A549 (cell line): ENCODE data around the gene ITPRIPL2. TPM values are rescaled to one million over a fixed set of nuclear protein-coding genes. Genes with fewer than 3 reads are reported as not detected.

Source experiments
- ATAC-seq, 2 experiments: fragments of 200-7000 bp in 1 of 2; fragments of >200 bp in 1 of 2; cut with Nextera tagmentation in 1 of 2; cut with Tn5 transposase in 1 of 2; 3 replicates each; pipeline versions ENCODE4 v1.8.0 to v1.9.1; 2018 to 2020; ENCODE audit warnings: mild to moderate bottlenecking in 1 of 2, moderate library complexity in 1 of 2
- CTCF ChIA-PET: fragments of 300-600 bp; sonication (Branson Sonifier 250); formaldehyde crosslinking; extraction: SDS; loops from one replicate; lab custom pipeline; 2021; ENCODE audit warnings: antibody characterized with exemption, inconsistent platforms; lab: Yijun Ruan, JAX
- POLR2A ChIA-PET: fragments of 350-600 bp; formaldehyde crosslinking; extraction: SDS; loops from one replicate; lab custom pipeline; 2021; ENCODE audit warnings: antibody characterized with exemption, inconsistent platforms; lab: Yijun Ruan, JAX
- DNase-seq, 2 experiments: peaks; one replicate each; pipeline versions ENCODE4 v3.0.0 to v3.0.0-alpha.2; 2011 to 2016; ENCODE audit warnings: low read depth in 1 of 2, low spot score in 1 of 2
- FAIRE-seq: peaks from 2 replicates; lab custom pipeline; 2011; peaks lifted over from hg19 to GRCh38; lab: Jason Lieb, UNC
- H3K27ac ChIP-seq, 2 experiments: fragments of >200 bp; sonication (Bioruptor Twin); formaldehyde crosslinking; 3 replicates each; pipeline ENCODE4 v1.5.1; 2016 to 2017
- H3K4me1 ChIP-seq: fragments of >200 bp; sonication (Bioruptor Twin); formaldehyde crosslinking; 3 replicates; pipeline ENCODE4 v1.6.1; 2016
- H3K4me2 ChIP-seq: fragments of >200 bp; sonication (Bioruptor Twin); formaldehyde crosslinking; 3 replicates; pipeline ENCODE4 v1.6.1; 2016
- H3K4me3 ChIP-seq: fragments of >200 bp; sonication (Bioruptor Twin); formaldehyde crosslinking; 3 replicates; pipeline ENCODE4 v1.5.1; 2016
- H3K9me3 ChIP-seq: fragments of >200 bp; sonication (Bioruptor Twin); formaldehyde crosslinking; 3 replicates; pipeline ENCODE4 v1.6.1; 2016
- CBX8 ChIP-seq: fragments of 200-600 bp; sonication (generic); IDR thresholded peaks from 2 replicates; pipeline ENCODE4 v1.6.1; 2016
- CEBPB ChIP-seq, 2 experiments: fragments of >200 bp in 1 of 2; sonication (Bioruptor Twin) in 1 of 2; formaldehyde crosslinking in 1 of 2; IDR thresholded peaks; 2 replicates each; pipeline ENCODE4 v1.6.1; 2012 to 2016
- FOSL2 ChIP-seq, 2 experiments: fragments of 450-650 bp in 1 of 2; fragments of >200 bp in 1 of 2; sonication (Bioruptor Twin) in 1 of 2; formaldehyde crosslinking; IDR thresholded peaks; 2 replicates each; pipeline versions ENCODE4 v1.5.0 to v1.6.1; 2016 to 2020; ENCODE audit warnings: mild to moderate bottlenecking in 1 of 2, moderate library complexity in 1 of 2
- HMGXB4 ChIP-seq: fragments of 250-450 bp; sonication (Bioruptor Pico); IDR thresholded peaks from 2 replicates; pipeline ENCODE4 v1.5.0; 2021; ENCODE audit warnings: mild to moderate bottlenecking, moderate library complexity, borderline replicate concordance
- KDM5A ChIP-seq: fragments of 200-600 bp; sonication (generic); IDR thresholded peaks from 2 replicates; pipeline ENCODE4 v1.6.1; 2016; ENCODE audit warnings: antibody characterized with exemption, mild to moderate bottlenecking
- NFE2L2 ChIP-seq: fragments of 150-350 bp; conservative IDR thresholded peaks from 2 replicates; pipeline ENCODE4 v1.6.1; 2014; ENCODE audit warnings: low read length
- NR3C1 ChIP-seq: fragments of >200 bp; sonication (Bioruptor Twin); formaldehyde crosslinking; IDR thresholded peaks from 3 replicates; pipeline ENCODE4 v1.6.1; 2017
- RAD21 ChIP-seq, 2 experiments: fragments of >200 bp in 1 of 2; sonication (Bioruptor Twin) in 1 of 2; formaldehyde crosslinking in 1 of 2; IDR thresholded peaks in 1 of 2; conservative IDR thresholded peaks in 1 of 2; 2 replicates in 1 of 2; 3 replicates in 1 of 2; pipeline ENCODE4 v1.6.1; 2012 to 2018; ENCODE audit warnings: inconsistent platforms in 1 of 2
- SMC3 ChIP-seq: fragments of >200 bp; sonication (Bioruptor Twin); formaldehyde crosslinking; IDR thresholded peaks from 3 replicates; pipeline ENCODE4 v1.6.1; 2018; ENCODE audit warnings: inconsistent platforms
- TP53 ChIP-seq: fragments of 250-450 bp; sonication (Bioruptor Pico); IDR thresholded peaks from 2 replicates; pipeline ENCODE4 v1.5.0; 2021; ENCODE audit warnings: mild to moderate bottlenecking, moderate library complexity
- whole genome bisulfite sequencing: methylation state at CpG from one replicate; pipeline ENCODE4 v1.1.6; 2017; ENCODE audit errors: missing lambda C conversion rate; 5-methylcytosine and 5-hydroxymethylcytosine counted together
- polyA plus RNA-seq, 4 experiments: library from polyadenylated mRNA; depleted of rRNA in 3 of 4; stranded (reverse); fragments of >200 nt; fragmentation: RNase III in 1 of 4; extraction: RNeasy Plus Mini Kit Qiagen cat#74134 plus additional on column Dnase treatment in 1 of 4; gene quantifications; 2 replicates in 3 of 4; 3 replicates in 1 of 4; pipeline ENCODE4 v1.2.3, GENCODE V29; 2011 to 2017
- TF ChIP-seq, protein P1 (sequence below): fragments of >200 bp; sonication (Bioruptor Twin); formaldehyde crosslinking; IDR thresholded peaks from 3 replicates; pipeline ENCODE4 v1.5.1; 2016
- TF ChIP-seq, protein P2 (sequence below): fragments of 450-650 bp; IDR thresholded peaks from 2 replicates; pipeline ENCODE4 v1.6.1; 2014; ENCODE audit warnings: antibody characterized with exemption

The ITPRIPL2 gene
- polyA plus RNA-seq, 2 of the 4 experiments (the other 2 are of a cell fraction) = 15.5 to 17.5 TPM

- no peak for TF ChIP-seq FOSL2 (IDR thresholded peaks at IDR 0.05)
- TF ChIP-seq FOSL2 (CRISPR knock-in tag; IDR thresholded peaks at IDR 0.05) = peak; percentile 69
- TF ChIP-seq, all 56 proteins: peak for 19
Observed at GRCh38 chr16:19067349-19068236, 46.2 kb upstream of the ITPRIPL2 start, which contains the start of gene COQ7 (continued).

DNA sequence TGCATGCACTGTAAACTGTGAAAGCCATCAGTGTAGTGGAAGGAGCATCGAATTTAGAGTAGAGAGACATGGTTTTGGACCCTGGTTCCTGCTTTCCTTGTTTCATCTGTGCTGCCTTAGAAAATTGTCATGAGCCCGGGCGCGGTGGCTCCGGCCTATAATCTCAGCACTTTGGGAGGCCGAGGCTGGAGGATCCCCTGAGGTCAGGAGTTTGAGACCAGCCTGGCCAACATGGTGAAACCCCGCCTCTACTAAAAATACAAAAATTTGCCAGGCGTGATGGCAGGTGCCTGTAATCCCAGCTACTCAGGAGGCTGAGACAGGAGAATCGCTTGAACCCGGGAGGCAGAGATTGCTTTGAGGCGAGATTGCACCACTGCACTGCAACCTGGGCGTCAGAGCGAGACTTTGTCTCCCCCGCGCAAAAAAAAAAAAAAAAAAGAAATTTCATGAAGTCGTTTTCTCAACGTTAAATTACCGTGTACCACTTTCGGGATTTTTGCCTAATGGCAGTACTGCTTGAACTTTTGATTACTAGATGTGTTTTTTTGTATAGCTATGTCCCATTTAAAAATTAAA lies 45.4 kb upstream of the ITPRIPL2 start:
- WGBS = 40% methylated on average over 19 of the region's 19 CpGs
- TF ChIP-seq HMGXB4 (CRISPR knock-in tag) (0 out of 2 replicates have a peak, but pooled peaks have one; percentile 5), CBX8 (no peak), KDM5A (0 out of 2 replicates have a peak, but pooled peaks have one; percentile 17)
- ATAC-seq (no peak), DNase-seq (no peak), FAIRE-seq (no peak)
- Histone ChIP-seq H3K9me3 (no peaks in the 10 kb centered on the region), H3K4me2 (peak overlapping the region; percentile 73), H3K4me3 (peak overlapping the region; percentile 63), H3K4me1 (peaks cover 12% of the 10 kb centered on the region; the same call in 2 of the 3 replicates), H3K27ac (peak overlapping the region; percentile 95 to 99)
- CTCF ChIA-PET = interaction anchor here (0.7 to 7.0 kb wide), 4 partner anchors 68 to 481 kb away, joined by 3 to 130 read pairs (median 3); partner anchors contain the start of gene TMC7
- POLR2A ChIA-PET = interaction anchor here (0.7 to 1.2 kb wide), 5 partner anchors 70 to 278 kb away, joined by 5 to 16 read pairs (median 7); partner anchors contain the start of gene RPS15A

DNA sequence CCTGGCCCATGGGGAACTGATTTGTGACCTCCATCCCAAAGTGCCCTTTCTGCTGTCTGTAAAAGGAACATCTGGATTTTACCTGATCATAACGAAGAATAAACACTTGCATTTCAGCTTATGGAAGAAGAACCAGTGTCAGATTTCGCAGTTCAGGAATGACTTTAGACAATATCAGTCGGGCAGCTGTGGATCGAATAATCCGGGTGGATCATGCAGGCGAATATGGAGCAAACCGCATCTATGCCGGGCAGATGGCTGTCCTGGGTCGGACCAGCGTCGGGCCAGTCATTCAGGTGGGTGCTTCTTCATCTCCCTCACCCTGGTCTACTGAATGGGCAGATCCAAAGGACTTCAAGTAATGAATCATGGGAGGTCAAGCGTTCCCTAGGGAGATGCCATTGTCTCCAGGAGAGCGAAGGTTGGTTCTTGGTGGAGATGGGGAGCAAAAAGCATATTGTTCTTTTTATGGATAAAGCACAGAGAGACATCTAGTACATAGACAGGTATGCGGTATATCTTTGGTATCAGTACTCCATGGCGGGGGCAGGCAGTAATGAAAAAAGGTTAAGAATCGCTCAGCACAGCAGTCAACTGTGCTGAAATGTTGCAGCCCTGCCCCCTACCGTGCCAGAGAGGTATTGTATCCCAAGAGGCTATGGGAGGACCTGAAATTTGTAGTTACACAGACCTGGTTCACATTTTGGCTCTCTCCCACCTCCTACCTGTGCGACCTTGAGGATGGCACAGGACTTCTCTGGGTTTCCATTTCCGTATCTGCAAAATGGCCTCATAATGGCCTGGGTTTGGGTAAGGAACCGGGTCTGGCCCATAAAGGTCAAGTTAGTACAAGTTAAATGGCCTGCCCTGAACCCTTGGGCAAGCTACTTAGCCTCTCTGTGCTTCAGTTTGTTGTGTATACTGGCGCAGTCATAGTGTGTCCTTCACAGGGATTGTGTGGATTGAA lies 41.7 kb upstream of the ITPRIPL2 start:
- Histone ChIP-seq H3K9me3 (no peaks in the 10 kb centered on the region), H3K4me2 (no peak overlapping the region), H3K27ac (0 out of 6 replicates have a peak overlapping the region, but pooled peaks of 1 of the 2 experiments have one; percentile 36), H3K4me1 (peaks cover 7% of the 10 kb centered on the region; the same call in 2 of the 3 replicates), H3K4me3 (no peak overlapping the region)
- DNase-seq (peak; percentile 41 to 77), FAIRE-seq (no peak), ATAC-seq (peak; percentile 49 to 68; a peak in 4 of 6 replicates)
- ChIA-PET CTCF (interaction anchor here (0.5 to 7.0 kb wide), 25 partner anchors 10 to 435 kb away, joined by 3 to 130 read pairs (median 3); partner anchors contain the start of gene TMC7), POLR2A (interaction anchor here (1.7 kb wide), 1 partner anchor 88 kb away, joined by 8 read pairs; the partner anchor contains the start of gene TMC7)
- 57% methylated on average over 21 of the region's 21 CpGs for WGBS
- TF ChIP-seq NR3C1 (no peak), RAD21 (conservative IDR thresholded peaks at IDR 0.05 in 1 of 2, IDR thresholded peaks at IDR 0.05 in 1 of 2) (peak; percentile 88 to 96), KDM5A (no peak), SMC3 (peak; percentile 89)
- TF ChIP-seq, protein P1, sequence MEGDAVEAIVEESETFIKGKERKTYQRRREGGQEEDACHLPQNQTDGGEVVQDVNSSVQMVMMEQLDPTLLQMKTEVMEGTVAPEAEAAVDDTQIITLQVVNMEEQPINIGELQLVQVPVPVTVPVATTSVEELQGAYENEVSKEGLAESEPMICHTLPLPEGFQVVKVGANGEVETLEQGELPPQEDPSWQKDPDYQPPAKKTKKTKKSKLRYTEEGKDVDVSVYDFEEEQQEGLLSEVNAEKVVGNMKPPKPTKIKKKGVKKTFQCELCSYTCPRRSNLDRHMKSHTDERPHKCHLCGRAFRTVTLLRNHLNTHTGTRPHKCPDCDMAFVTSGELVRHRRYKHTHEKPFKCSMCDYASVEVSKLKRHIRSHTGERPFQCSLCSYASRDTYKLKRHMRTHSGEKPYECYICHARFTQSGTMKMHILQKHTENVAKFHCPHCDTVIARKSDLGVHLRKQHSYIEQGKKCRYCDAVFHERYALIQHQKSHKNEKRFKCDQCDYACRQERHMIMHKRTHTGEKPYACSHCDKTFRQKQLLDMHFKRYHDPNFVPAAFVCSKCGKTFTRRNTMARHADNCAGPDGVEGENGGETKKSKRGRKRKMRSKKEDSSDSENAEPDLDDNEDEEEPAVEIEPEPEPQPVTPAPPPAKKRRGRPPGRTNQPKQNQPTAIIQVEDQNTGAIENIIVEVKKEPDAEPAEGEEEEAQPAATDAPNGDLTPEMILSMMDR = peak; percentile 90

DNA sequence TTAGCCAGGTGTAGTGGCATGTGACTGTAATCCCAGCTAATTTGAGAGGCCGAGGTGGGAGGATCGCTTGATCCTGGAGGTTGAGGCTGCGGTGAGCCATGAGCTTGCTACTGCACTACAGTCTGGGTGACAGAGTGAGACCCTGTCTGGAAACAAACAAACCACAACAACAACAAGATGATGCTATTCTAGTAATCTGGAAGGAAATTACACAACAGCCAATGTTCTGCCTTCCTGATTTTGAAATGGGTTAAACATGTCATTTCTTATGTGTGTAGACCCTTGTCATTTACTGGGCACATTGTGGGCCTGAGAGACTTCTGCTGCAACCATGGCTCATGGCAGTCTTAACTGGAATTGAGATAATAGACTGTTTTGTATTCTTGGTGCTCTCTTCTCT lies 40.4 kb upstream of the ITPRIPL2 start:
- CTCF ChIA-PET = interaction anchor here (0.6 to 7.0 kb wide), 9 partner anchors 13 to 101 kb away, joined by 3 to 130 read pairs (median 3); partner anchors contain the start of gene TMC7
- H3K4me1 ChIP-seq = peaks cover 6% of the 10 kb centered on the region; the same call in 2 of the 3 replicates
- no peak for DNase-seq
- TF ChIP-seq, protein P2, sequence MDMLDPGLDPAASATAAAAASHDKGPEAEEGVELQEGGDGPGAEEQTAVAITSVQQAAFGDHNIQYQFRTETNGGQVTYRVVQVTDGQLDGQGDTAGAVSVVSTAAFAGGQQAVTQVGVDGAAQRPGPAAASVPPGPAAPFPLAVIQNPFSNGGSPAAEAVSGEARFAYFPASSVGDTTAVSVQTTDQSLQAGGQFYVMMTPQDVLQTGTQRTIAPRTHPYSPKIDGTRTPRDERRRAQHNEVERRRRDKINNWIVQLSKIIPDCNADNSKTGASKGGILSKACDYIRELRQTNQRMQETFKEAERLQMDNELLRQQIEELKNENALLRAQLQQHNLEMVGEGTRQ = no peak
- TF ChIP-seq NFE2L2 = no peak
- TF ChIP-seq TP53 (CRISPR knock-in tag) = no peak
- TF ChIP-seq CEBPB (IDR thresholded peaks at IDR 0.05) = no peak
- H3K4me3 ChIP-seq = no peak overlapping the region
- H3K9me3 ChIP-seq = no peaks in the 10 kb centered on the region
- POLR2A ChIA-PET = interaction anchor here (1.7 kb wide), 1 partner anchor 90 kb away, joined by 8 read pairs; the partner anchor contains the start of gene TMC7
- 96% methylated on average over 3 of the region's 3 CpGs for WGBS
- no peak overlapping the region for H3K27ac ChIP-seq
- no peak for ATAC-seq
- no peak for FAIRE-seq
- H3K4me2 ChIP-seq = no peak overlapping the region
